ENCODE results near the gene CALD1.

The CALD1 gene

GRCh38 chr7:134827436-134827835, 48.0 kb downstream of the CALD1 start:
- no peak overlapping the region for H3K4me3 ChIP-seq (ENCODE audit: low read depth, low read length)
- H3K9me3 ChIP-seq = no peaks in the 10 kb centered on the region
- TF ChIP-seq CTCF (IDR thresholded peaks at IDR 0.05; ENCODE audit: low read depth, low read length) = no peak
- H3K36me3 ChIP-seq = no peaks in the 10 kb centered on the region
- no peaks in the 10 kb centered on the region for H3K27me3 ChIP-seq
- peaks cover 9% of the 10 kb centered on the region; the same call in 1 of the 2 replicates for H3K4me1 ChIP-seq
- no peak for DNase-seq

GRCh38 chr7:134827889-134828288, 48.5 kb downstream of the CALD1 start:
- Histone ChIP-seq H3K4me1 (peaks cover 9% of the 10 kb centered on the region; the same call in 1 of the 2 replicates), H3K36me3 (no peaks in the 10 kb centered on the region), H3K4me3 (ENCODE audit: low read depth, low read length) (no peak overlapping the region), H3K9me3 (no peaks in the 10 kb centered on the region), H3K27me3 (no peaks in the 10 kb centered on the region)
- TF ChIP-seq CTCF (IDR thresholded peaks at IDR 0.05; ENCODE audit: low read depth, low read length) = no peak
- DNase-seq = no peak

GRCh38 chr7:134828361-134828760, 48.9 kb downstream of the CALD1 start:
- TF ChIP-seq CTCF (IDR thresholded peaks at IDR 0.05; ENCODE audit: low read depth, low read length) = no peak
- Histone ChIP-seq H3K9me3 (no peaks in the 10 kb centered on the region), H3K4me3 (ENCODE audit: low read depth, low read length) (no peak overlapping the region), H3K27me3 (no peaks in the 10 kb centered on the region), H3K36me3 (no peaks in the 10 kb centered on the region), H3K4me1 (peaks cover 9% of the 10 kb centered on the region)
- DNase-seq = no peak

GRCh38 chr7:134829380-134829986, 50.0 kb downstream of the CALD1 start:
- DNase-seq = no peak
- H3K4me3 ChIP-seq (ENCODE audit: low read depth, low read length) = no peak overlapping the region
- no peaks in the 10 kb centered on the region for H3K27me3 ChIP-seq
- H3K36me3 ChIP-seq = no peaks in the 10 kb centered on the region
- peaks cover 9% of the 10 kb centered on the region for H3K4me1 ChIP-seq
- no peaks in the 10 kb centered on the region for H3K9me3 ChIP-seq
- TF ChIP-seq CTCF (IDR thresholded peaks at IDR 0.05; ENCODE audit: low read depth, low read length) = no peak

- TF ChIP-seq CTCF (IDR thresholded peaks at IDR 0.05; ENCODE audit: low read depth, low read length) = no peak
- H3K9me3 ChIP-seq = no peaks in the 10 kb centered on the region
- H3K36me3 ChIP-seq = no peaks in the 10 kb centered on the region
- H3K27me3 ChIP-seq = no peaks in the 10 kb centered on the region
- no peak for DNase-seq
- H3K4me1 ChIP-seq = peaks cover 14% of the 10 kb centered on the region
- no peak overlapping the region for H3K4me3 ChIP-seq (ENCODE audit: low read depth, low read length)
Observed at GRCh38 chr7:134831862-134832261, 52.4 kb downstream of the CALD1 start.

- H3K9me3 ChIP-seq = no peaks in the 10 kb centered on the region
- peaks cover 14% of the 10 kb centered on the region for H3K4me1 ChIP-seq
- no peaks in the 10 kb centered on the region for H3K27me3 ChIP-seq
- no peaks in the 10 kb centered on the region for H3K36me3 ChIP-seq
- TF ChIP-seq CTCF (IDR thresholded peaks at IDR 0.05; ENCODE audit: low read depth, low read length) = no peak
- no peak overlapping the region for H3K4me3 ChIP-seq (ENCODE audit: low read depth, low read length)
- DNase-seq = no peak
Observed at GRCh38 chr7:134832367-134832766, 52.9 kb downstream of the CALD1 start.

All from BE2C (cell line).